SKM-1 treated with dmso at 0.1 percent for 144 hours (cell line): Measurements from ENCODE around the gene EFCC1.

Source experiments
- DNase-seq: peaks from one replicate; lab custom pipeline; 2025; ENCODE audit not compliant: unreplicated experiment; lab: John Stamatoyannopoulos, UW

The EFCC1 gene

GRCh38 chr3:129031476-129032215 is 30.5 kb downstream of the EFCC1 start:
- no peak for DNase-seq

GRCh38 chr3:129032716-129033115 is 31.6 kb downstream of the EFCC1 start:
- DNase-seq = no peak

- DNase-seq = no peak
These were observed 32.0 kb downstream of the EFCC1 start for GRCh38 chr3:129033151-129033550.

DNA sequence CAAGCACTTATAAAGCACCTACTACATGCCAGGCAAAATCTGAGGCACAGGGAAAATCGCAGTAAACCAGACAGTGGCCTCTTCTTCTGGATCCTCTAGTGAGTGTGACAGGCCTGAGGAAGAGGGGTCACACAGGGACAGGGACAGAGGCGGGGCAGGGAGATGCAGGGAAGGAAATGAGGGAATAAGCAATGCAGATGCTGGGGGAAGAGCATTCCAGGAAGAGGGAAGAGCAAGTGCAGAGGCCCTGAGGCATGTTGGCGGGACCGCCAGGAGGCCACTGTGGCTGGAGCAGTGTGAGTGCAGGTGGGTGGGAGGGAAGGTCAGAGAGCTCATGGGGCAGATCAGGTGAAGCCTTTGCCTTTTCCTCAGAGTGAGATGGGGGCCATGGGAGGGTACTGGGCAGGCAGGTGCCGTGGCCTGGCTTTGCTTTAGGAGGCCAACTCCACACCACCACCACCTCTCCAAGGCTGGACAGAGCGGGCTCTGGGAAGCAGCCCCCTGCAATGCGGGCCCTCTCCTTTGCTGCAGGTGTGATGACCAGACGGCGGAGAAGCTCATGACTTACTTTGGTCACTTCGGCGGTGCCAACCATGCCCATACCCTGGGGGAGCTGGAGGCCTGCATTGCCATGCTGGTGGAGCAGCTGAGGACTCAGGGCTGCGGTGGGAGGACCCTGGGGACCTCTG is 32.7 kb downstream of the EFCC1 start:
- no peak for DNase-seq

- no peak for DNase-seq
These were observed 33.5 kb downstream of the EFCC1 start for GRCh38 chr3:129034642-129035041.

DNA sequence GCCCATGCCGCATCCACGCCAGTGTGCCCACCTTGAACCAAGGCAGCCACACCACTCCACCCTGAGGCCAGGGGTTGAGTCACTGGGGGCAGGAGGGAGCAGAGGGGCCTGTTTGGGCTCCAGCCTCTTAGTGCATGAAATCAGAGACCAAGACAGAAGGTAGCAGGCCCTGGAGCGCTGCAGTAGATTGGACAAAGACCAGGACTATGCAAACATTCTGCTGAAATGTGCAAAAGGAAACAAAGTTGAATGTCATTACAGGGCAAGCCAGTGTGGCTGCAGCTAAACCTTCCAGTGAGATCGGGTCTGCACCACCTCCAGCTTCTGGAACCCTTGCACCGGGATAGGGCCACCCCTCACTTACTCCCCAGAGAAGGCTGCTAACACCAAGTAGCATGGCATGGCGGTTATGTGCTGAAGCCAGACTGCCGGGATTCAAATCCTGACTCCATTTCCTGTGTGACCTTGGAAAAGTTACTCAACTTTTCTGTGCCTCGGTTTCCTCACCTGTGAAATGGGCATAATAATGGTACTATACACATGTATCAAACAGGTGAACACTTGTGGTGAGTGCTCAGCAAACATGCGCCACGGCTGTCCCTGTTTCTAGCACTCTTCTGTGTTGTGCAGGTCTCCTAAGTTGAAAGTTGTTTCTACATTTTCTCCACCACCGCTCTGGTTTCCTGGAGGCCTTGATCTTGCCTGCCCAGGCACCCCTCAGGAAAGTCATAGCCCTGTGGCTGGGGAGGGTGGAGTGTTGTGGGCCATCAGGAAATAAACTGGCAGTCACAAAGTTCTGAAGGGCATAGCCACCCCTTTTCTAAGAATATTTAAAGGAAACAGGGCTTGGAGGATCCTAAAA is 34.5 kb downstream of the EFCC1 start:
- DNase-seq = no peak

GRCh38 chr3:129036222-129037092 is 35.4 kb downstream of the EFCC1 start:
- no peak for DNase-seq

DNA sequence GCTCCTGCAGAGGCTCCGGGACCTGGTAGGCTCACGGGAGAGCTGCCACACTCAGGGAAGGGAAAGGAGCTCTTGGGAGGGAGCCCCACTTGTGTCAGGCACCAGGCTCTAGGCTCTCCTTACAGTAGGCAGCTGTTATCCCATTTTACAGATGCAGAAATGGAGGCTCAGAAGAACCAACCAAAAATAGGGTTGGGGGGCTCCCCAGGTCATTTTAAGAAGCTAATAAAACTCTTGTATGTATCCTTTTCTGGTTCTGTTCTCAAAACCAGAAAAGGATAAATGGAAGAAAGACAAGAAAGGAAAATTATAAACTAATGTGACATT is 36.0 kb downstream of the EFCC1 start:
- DNase-seq = no peak

- no peak for DNase-seq
These were observed 37.2 kb downstream of the EFCC1 start for GRCh38 chr3:129038121-129038855.

DNA sequence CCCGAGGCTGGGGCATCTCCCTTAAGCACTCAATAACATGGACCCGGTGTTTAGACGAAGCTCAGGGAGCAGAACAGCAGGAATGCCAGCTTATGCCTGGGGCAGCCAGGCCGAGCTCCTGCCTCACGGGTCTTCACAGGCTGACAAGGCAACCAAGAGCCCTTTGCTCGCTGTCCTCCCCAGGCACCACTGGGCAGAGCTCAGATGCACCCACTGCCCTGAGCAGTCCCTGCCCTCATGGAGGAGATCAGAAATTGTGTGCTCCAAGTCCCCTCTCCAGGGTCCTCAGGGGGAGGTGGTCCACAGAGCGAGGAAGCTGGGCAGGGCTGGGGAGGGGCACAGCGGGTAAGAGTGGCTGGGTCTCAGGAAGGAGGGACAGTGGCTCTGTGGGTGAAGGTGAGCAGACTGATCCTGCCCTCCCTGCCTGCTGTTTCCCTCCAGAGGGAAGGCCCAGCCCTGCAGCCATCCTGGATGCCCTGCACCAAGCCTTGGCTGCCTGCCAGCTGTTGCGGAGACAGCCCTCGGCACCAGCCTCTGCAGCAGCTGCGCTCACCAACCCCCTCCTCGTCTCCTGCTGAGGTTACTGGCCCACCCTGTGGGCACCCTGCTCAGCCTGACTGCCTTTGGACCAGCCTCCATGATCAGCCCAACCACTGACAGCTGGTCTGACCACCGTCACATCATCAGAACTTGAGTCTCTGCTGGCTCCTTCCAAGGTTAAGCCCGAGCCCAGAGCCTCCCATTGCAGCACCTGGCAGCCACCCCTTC is 38.4 kb downstream of the EFCC1 start:
- DNase-seq = no peak

GRCh38 chr3:129040039-129040336 is 38.9 kb downstream of the EFCC1 start:
- no peak for DNase-seq

DNA sequence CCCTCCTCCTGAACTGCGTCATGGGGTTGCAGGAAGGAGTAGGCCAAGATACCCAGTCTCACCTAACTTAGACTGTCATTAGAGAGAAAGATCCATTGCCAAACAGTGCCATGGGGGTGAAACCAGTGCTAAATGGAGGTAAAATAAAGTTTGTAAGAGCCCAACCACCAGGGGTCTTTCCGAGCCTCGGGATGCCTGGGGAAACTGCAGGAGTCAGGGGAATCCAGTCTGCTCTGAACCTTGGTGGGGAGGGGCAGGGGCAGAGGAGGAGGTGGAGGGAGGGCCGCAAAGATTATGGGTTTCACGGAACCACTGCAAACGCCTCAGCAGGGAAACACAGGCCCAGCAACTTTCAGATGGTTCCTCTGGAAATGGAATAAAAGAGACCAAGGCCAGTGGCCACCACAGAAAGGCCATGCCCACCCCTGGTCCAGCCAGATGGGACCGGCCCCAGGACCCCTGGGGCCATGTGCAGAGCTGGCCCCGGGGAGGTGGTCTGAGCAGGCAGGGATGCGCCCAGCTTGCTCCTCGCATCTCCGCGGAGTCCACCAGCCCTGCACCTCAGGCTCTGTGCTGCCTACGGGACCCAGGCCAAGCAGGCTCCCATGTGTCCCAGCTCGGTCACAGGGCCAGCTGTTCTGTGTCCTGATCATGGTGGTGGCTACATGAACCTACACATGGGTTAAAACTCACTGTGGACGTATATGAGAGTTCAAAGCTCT is 39.6 kb downstream of the EFCC1 start:
- DNase-seq = no peak

- no peak for DNase-seq
These were observed 44.6 kb downstream of the EFCC1 start for GRCh38 chr3:129045675-129046036.

DNA sequence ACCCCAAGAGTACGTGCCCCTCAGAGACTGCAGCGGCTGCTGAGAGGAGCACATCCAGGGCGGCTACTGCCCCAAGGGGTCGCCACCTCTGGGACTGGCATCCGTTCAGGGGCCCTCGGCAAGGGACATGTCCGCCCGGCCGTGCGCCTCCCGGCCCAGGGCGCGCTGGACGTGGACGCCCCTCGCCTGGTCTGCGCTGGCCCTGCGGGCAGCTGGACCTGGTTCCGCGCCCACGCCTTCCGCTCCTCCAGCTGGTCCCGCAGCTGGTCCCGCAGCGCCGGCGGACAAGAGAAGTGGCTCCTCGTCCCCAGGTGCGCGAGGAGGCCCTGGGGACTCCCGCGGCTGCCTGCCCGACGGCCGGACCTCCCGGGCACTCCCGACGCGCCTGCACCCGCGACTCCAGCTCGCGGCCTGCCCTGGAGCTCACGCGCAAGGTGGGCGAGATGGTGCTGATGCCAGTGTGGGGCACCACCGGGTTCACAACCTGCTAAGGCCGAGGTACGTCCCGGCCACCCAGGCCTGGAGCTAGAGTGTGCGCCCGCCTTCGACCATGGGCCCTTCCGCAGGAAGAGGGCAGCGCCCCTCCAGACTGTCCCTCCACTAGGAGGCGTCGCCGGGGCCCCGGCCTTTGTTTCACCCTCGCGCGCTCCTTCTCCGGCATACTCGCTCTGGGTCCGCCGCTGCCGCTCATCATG is 45.1 kb downstream of the EFCC1 start:
- DNase-seq = no peak

- DNase-seq = no peak
These were observed 45.8 kb downstream of the EFCC1 start for GRCh38 chr3:129046732-129047552.

- no peak for DNase-seq
These were observed 46.4 kb downstream of the EFCC1 start for GRCh38 chr3:129047553-129047839.

DNA sequence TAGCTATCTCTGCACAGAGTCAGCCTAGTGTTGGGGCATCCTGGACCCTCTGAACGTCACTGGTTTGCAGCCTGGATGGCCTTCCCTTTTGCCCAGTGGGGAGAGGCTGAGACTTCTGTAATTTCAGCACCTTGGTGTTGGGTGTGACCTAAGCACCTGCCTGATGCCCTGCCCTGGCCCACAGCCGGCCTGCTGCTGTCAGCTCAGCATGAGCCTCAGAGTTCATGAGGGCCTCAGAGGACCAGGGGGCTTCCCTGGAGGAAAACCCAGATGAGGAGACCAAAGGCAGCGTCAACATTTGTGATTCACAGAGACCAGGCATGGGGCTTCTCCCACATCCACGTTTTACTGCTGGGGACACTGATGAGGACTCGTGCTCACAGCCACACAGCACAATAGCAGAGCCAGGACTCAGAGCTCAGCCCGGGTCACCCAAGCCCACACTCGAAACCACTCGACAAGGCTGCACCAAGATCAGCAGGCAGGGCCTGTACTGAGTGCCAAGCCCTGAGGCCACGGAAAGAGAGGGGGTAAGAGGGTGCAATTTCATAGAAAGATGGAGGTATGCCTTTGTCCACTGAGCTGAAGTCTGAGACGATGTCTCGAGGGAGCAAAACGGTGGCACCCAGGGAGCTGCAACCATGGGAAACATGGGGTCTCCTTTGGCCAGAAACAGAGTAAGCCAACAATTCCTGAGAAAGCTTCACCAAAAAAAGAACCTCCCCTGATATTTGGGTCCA is 49.6 kb downstream of the EFCC1 start:
- no peak for DNase-seq
